HG03025 (cell line): ENCODE measurements around the gene BIN1.

ENCODE experiments used
- ATAC-seq: cut with Tn5 transposase; IDR thresholded peaks from one replicate; pipeline ENCODE4 v1.9.1; 2021; ENCODE audit warnings: mild to moderate bottlenecking, moderate library complexity; ENCODE audit not compliant: unreplicated experiment, low FRiP score

The BIN1 gene

DNA sequence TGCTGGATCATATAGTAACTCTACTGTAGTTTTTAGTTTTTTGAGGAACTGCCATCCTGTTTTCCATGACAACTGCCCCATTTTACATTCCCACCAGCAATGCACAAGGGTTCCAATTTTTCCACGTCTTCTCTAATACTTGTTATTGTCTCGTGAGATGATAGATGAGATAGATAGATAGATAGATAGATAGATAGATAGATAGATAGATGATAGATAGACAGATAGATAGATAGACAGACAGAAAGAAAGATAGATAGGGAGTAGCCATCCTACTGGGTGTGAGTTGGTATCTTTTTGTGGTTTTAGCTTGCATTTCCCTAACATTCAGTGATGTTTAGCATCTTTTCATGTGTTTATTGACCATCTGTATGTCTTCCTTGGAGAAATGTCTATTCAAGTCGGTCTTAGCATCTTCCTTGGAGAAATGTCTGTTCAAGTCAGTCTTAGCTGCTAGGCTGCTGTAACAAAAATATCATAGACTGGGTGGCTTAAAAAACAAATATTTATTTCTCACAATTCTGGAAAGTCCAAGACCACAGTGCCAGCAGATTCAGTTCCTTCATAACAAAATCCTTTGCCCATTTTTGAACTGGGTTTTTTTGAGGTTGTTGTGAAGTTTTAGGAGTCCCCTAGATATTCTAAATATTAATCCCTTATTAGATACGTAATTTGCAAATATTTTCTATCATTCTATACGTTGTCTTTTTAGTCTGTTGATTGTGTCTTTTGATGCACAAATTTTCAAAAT lies 98.5 kb downstream of the BIN1 start:
- ATAC-seq = no peak

DNA sequence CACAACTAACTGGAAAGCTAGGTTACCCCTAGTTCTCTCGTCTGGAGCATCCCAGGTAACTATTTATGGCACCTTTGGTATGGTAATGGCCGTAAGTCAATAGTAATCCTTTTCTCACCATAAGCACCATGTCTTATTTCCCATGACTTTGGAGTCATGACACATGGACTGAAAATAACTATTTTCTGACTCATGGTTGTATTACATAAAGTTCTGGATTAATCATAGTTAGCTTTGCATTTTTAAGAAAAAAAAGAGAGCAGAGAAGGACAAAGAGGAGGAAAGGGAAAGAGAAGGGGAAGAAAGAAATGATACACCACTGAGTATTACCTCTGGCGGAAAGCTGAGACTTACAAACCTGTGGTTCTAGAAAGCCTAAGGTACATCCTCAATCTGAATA lies 99.3 kb downstream of the BIN1 start:
- no peak for ATAC-seq

DNA sequence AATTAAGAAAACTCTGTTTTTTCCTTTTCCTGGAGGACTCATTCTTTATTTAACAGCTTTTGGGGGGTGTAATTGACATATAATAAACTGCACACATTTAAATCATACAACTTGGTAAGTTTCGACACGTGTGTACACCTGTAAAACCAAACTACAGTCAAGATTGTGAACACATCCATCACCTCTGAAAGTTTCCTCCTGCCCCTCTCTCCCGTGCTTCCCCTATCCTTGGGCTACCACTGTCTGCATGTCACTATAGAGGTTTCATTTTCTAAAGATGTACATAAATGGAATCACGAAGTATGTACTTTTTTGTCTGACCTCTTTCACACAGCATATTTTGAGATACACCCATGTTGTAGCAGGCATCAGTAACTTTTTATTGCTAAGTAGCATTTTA lies 100.0 kb downstream of the BIN1 start:
- ATAC-seq = no peak

GRCh38 chr2:127004893-127005600 lies 101.9 kb downstream of the BIN1 start:
- ATAC-seq = no peak

DNA sequence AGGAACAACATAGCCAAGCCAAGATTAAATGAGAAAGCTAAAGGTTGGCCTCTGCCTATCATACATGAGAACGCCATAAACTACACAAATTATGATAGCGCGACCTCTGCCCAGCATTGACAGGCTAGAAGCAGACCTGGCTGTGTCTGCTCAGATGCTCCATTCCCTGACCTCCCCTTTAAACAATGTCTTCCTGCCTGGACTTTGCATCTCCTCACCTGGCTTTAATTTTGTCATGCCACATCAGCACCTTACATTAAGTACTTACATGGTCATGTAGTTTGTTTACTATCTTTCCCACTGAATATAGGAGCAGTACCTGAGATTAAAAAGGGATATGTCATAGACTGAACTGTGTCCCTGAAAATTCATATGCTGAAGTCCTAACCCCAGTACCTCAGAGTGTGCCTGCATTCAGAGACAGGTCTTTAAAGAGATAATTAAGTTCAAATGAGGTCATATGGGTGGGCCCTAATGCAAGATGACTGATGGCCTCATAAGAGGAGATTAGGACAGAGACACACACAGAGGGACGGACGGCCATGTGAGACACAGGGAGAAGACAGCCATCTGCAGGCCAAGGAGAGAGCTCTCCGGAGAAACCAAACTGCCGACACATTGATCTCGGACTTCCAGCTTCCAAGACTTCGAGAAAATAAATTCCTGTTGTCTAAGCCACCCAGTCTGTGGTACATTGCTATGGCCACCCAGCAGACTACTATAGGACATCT lies 103.7 kb downstream of the BIN1 start:
- no peak for ATAC-seq

- no peak for ATAC-seq
Measured at GRCh38 chr2:127001751-127002150, 105.2 kb downstream of the BIN1 start.

GRCh38 chr2:127000937-127001336 lies 106.0 kb downstream of the BIN1 start:
- no peak for ATAC-seq

- ATAC-seq = no peak
Measured at GRCh38 chr2:127000194-127000593, 106.8 kb downstream of the BIN1 start.

GRCh38 chr2:126999106-126999756 lies 107.7 kb downstream of the BIN1 start:
- no peak for ATAC-seq

GRCh38 chr2:126998486-126998885 lies 108.5 kb downstream of the BIN1 start:
- ATAC-seq = no peak
